Measurements from ENCODE around the gene HYI. TPM values are rescaled to one million over a fixed set of nuclear protein-coding genes. Genes with fewer than 3 reads are reported as not detected.
"Not testable (repeated sequence)": the region's sequence is repeated elsewhere in the genome, so short reads cannot be mapped to it uniquely, and the experiment has no call there.

The HYI gene
- total RNA-seq, 1 donor from 2014 or later = 85.5 TPM

DNA sequence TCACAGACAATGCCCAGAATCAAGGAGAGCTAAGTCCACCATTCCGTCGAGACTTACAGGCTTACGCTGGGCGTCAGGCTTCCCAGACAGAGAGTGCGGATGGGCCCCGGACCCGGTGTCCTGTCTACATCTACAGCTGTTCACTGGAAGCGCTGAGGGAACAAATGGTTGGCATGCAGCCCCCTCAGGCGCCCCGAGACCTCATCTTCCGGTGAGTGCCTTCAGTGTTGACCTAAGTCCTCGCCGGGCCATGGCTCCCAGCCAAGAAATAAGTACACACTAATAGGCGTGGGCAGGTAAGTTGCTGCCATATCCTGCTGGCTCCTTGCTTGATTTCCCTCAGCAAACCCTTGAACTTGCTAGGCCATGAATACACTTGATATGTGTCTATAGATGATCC is 26.2 kb downstream of the HYI start:
- DNase-seq (ENCODE audit: low spot score) = no peak

DNA sequence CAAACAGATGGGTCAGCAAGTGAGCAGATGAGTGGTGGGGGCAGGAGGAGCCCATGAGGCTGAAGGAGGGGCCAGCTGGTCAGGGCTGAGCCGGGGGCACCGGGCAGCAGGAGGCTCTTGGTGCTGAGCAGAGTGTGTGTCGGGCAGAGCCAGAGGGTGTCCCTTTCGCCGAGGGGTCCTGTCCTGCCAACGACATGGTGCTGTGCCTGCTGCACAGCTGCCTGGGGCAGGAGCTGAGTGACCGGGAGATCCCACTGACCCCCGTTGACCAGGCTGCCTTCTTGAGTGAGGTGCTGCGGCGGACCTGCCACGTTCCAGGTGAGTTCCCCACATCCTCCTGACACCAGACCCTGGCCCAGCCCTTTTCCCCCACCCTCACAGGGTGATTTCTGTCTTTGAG is 27.5 kb downstream of the HYI start:
- no peak for DNase-seq (ENCODE audit: low spot score)

DNA sequence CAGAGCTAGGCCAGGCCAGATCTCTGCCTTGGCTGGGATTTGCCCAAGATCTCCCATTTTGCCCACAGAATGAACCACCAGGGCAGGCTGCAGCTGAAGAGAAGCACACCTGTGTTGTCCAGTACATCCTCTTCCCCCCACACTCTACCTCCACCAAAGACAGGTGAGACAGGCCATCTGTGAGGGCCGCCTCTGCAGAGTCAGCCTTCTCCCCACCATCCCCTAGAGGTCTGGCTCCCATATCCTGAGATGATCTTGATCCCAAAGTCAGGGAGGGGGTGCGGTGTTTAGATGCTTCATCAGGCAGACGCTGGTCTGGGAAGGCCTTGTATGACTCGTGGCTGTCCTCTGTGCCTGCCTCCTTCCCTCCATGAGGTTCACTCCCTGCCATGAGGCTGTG is 28.7 kb downstream of the HYI start:
- no peak for DNase-seq (ENCODE audit: low spot score)

DNA sequence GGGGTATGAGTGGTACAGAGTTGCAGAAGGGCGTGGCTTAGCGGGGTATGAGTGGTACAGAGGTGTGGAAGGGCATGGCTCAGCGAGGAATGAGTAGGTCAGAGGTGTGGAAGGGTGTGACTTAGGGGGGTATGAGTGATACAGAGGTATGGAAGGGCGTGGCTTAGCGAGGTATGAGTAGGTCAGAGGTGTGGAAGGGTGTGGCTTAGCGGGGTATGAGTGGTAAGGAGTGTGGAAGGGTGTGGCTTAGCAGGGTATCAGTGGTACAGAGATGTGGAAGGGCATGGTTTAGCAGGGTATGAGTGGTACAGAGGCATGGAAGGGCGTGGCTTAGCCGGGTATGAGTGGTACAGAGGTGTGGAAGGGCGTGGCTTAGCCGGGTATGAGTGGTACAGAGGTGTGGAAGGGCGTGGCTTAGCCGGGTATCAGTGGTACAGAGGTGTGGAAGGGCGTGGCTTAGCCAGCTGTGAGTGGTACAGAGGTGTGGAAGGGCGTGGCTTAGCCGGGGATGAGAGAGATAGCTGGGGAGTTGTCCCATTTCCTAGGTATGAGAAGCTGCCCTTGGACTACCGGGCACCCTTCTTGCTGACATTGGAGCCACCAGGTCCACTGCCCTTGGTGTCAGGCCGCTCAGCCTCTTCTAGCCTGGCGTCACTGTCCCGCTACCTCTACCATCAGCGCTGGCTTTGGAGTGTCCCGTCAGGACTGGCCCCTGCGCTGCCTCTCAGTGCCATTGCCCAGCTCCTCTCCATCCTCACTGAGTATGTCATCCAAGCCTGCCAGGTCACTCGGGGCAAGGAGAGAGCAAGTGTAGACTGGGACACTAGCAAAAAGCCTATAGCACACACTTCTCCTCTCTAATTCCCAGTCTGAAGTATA is 29.8 kb downstream of the HYI start:
- DNase-seq (ENCODE audit: low spot score) = no peak

DNA sequence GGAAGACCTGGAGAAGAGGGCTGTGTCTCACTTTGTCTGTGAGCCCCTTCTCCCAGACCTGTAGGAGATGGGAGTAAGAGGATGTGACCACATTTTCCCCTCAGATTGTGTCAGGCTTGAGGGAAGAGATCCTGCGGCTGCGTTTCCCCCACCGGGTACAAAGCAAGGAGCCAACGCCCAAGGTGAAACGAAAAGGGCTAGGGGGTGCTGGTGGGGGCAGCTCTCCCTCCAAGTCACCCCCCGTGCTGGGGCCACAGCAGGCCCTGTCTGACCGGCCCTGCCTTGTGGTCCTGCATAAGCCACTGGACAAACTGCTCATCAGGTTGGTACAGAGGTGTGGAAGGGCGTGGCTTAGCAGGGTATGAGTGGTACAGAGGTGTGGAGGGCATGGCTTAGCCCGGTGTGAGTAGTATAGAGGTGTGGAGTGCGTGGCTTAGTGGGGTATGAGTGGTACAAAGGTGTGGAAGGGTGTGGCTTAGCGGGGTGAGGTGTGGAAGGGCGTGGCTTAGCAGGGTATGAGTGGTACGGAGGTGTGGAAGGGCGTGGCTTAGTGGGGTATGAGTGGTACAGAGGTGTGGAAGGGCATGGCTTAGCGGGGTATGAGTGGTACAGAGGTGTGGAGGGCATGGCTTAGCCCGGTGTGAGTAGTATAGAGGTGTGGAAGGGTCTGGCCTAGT is 30.6 kb downstream of the HYI start:
- DNase-seq (ENCODE audit: low spot score) = no peak

DNA sequence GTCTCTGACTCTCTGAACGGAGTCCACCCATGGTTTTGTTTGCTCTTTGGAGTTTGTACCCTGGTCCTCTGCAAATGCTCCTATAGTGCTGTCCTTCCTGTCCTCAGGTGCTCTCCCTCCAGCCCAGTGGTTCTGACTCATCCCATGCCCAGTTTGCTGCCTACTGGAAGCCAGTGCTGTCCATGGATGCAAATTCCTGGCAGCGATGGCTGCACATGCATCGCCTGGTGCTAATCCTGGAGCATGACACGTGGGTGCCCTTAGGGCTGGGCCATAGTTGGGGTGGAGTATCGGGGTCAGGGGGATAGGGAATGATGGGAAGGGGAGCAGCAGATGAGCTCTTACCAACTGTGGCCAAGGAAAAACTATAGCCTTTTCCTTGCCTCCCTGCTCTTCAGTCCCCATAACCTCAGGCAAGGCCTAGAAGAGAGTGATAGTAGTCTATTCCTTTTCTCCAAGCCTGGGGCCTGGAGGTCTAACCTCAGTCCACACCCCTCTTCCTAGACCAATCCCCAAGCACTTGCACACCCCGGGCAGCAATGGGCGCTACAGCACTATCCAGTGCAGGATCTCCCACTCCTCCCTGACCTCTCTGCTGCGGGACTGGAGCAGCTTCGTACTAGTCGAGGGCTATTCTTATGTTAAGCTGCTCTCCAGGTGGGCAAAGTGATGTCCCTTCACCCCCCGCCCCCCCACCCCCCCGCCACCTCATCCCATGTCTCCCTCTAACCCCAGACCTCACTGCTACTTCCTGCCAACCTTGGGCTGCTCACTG is 31.6 kb downstream of the HYI start:
- no peak for DNase-seq (ENCODE audit: low spot score)

DNA sequence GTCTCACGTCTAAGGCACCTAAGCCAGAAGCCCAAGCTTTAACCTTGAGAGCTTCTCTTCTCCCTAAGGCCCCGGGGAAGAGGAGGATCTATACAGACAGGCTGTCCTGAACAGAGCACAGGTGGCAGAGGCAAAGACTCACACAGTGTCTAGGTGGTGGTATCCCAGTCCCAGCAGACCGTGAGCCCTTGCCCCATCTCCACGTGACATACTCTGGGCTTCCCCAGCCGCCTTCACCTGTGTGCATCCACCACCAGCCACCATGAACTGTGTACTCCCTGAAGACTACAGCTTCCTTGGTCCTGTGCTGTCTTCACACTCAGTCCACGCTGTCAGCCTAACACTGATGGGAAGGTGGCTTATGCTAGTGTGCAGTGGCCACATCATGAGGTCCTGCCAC is 32.3 kb downstream of the HYI start:
- DNase-seq (ENCODE audit: low spot score) = no peak

DNA sequence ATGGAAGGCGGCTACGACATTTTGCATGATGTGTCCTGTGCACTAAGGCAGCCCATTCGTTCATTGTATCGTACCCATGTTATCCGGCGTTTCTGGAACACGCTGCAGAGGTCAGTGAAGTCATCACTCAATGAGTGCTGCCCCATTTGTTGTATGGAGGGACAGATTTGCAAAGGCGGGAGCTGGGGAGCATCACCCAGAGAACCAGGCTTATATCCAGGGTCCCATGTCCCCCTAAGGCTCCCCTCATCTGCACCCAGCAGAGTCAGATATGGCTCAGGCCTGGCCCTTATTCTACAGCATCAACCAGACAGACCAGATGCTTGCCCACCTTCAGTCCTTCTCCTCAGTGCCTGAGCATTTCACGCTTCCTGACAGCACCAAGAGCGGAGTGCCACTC is 32.9 kb downstream of the HYI start:
- no peak for DNase-seq (ENCODE audit: low spot score)

DNA sequence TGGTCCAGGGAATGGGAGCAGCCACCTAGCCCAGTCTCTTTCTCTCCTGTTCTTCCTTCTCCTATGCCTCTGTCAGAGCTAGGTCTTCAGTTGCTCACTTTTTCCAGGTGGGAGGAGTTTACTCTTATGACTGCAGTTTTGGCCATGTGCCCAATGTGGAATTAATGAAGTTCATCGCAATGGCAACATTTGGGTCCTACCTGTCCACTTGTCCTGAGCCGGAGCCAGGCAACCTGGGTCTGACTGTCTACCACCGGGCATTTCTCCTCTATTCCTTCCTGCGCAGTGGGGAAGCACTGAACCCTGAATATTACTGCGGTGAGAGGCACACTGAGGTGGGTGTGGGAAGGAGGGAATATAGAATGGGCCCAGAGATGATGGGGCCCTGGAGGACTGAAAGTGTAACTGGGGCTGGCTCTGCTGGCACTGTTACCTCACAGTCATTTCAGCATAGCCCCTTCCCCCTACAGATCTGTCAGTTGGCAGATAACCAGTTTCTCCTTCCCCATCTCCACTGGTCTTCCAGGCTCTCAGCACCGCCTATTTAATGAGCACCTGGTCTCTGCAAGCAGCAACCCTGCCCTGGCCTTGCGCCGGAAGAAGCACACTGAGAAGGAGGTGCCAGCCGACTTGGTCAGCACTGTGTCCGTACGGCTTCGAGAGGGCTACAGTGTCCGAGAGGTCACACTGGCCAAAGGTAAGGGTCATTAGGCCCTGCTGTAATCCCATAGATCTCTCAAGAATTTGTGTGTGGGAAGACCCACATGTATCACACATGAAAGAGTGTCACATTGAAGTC is 33.9 kb downstream of the HYI start:
- DNase-seq (ENCODE audit: low spot score) = no peak

DNA sequence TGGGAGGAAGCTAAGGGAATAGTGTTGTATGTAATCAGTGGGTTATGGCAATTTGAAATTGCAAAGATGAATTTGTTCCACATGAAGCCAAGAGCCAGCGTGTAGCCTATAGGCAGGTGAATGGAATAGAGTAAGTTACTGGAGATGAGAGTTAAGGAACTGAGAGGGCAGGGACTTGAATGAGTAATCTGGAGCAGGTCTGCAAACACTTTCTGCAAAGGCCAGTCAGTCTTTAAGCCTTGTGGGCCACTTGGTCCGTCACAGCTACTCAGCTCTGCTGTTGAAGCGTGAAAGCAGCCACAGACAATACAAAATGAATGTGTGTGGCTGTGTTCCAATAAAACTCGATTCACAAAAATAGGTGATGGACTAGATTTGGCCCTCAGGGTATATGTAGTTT is 34.9 kb downstream of the HYI start:
- no peak for DNase-seq (ENCODE audit: low spot score)

DNA sequence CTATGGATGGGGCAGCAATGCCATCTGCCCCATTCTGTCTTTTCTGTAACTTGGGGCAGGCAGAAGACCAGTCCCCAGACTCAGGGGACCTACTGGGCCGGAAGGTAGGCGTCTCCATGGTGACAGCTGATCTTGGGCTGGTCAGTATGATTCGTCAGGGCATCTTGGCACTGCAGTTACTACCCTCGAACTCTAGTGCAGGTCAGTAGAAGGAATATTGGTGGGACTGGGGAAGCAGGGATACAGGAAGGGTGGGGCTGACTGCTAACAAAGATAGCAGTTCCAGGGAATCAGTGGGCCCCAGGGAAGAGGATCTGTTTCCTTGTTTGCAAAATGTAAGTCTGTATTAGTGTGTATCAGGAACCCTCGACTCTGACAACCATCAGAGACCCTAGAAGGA is 37.8 kb downstream of the HYI start:
- no peak for DNase-seq (ENCODE audit: low spot score)

DNA sequence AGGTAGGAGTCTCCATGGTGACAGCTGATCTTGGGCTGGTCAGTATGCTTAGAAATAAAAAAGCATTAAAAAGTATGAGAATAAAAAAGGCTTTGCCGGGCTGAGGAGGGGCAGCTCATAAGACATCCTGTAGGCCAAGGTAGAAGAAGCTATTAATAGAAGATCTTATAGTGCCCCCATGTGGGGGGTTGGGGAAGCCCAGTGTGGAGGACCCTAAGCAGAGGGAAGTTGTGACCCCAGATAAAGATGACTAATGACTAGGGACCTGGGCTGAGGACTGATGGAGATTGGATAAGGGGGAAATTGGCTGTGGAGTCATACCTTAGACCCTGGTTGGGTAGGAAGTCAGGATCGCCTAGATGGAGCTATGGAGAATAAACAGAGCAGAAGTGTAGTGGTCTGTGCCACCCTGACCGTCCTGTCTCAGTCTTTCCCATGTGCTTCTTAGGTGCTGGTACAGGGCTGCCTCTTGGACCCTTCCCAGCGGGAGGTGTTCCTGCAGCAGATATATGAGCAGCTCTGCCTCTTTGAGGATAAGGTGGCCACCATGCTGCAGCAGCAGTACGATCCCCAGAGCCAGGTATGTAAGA is 39.0 kb downstream of the HYI start:
- peak; percentile 53 for DNase-seq (ENCODE audit: low spot score)

DNA sequence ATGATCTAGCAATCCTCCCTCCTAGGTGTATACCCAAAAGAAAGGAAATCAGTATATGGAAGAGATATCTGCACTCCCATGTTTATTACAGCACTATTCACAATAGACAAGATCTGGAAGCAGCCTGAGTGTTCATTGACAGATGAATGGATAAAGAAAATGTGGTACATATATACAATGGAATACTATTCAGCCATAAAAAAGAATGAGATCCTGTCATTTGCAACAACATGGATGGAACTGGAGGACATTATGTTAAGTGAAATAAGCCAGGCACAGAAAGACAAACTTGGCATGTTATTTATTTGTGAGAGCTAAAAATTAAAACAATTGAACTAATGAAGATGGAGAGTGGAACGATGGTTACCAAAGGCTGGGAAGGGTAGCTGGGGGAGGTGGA is 40.3 kb downstream of the HYI start:
- DNase-seq (ENCODE audit: low spot score) = not testable (repeated sequence)

DNA sequence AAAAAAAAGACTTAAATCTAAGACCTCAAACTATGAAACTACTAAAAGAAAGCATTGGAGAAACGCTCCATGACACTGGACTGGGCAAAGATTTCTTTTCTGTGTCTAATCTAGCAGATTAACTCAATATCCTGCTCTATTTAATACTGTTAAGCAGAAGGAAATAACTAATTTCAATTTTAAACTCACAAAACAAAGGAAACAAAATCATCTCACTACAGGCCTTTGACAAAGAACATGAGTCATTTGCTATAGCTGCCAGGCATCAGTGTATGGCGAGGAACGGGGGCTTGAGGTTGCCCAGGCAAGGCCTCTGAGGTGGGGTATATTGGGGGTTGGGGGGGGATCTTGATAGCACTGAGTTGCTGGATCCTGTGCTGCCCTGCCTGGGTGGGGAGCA is 43.2 kb downstream of the HYI start:
- no peak for DNase-seq (ENCODE audit: low spot score)

DNA sequence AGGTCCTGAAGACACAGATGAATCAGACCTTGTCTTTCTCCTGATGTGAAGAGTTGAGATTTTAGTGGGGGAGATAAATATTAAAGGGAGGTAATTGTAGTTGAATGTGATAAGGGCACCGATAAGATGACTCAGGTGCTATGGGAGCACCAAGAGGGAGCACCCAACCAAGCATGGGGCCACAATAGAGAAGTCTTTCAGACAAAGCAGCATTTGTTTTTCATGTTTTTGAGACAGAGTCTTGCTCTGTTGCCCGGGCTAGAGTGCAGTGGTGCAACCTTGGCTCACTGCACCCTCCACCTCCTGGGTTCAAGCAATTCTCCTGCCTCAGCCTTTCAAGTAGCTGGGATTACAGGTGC is 47.9 kb downstream of the HYI start:
- no peak for DNase-seq (ENCODE audit: low spot score)

DNA sequence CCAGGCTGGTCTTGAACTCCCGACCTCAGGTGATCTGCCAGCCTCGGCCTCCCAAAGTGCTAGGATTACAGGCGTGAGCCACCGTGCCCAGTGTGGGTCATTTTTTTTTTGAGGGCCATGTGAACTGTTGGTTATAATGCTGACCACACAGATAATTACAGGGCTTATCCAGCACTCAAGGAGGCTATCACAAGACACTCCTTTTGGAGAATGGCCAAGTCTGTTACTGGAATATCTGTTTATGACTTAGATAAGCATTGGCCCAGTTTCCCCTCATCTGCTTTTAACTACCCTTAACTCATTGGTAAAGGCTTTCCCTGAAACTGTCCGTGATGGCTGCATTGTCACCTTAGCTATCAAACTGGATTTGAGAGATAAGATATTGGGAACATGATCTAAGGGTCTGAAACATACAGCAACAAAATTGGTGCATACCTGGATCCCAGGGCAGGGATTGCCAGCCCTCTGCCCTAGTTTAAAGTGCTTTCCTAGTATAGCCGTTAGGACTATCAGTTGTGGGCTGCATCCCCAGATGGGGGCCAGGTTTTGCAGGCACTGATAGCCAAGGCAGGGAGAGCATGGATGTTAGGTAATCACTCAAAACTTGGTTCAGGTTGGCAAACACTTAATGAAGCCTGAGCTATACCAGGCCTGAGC is 48.4 kb downstream of the HYI start:
- no peak for DNase-seq (ENCODE audit: low spot score)

DNA sequence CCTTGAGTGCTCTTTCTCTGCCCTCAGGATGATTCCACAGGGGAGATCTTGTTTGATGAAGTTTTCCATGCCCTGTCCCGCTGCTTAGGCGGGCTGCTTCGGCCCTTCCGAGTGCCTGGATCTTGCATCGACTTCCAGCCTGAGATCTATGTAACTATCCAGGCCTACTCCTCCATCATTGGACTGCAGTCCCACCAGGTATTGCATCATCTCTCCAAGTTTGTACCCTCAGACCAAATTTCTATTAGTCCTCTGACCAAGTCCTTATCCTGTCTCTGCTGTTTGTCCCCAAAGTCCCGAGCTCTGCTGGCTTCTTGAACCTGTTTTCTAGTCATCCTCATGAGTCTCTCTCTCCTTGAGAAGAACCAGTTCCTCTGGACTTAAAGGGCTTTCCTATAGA is 49.4 kb downstream of the HYI start:
- no peak for DNase-seq (ENCODE audit: low spot score)

DNA sequence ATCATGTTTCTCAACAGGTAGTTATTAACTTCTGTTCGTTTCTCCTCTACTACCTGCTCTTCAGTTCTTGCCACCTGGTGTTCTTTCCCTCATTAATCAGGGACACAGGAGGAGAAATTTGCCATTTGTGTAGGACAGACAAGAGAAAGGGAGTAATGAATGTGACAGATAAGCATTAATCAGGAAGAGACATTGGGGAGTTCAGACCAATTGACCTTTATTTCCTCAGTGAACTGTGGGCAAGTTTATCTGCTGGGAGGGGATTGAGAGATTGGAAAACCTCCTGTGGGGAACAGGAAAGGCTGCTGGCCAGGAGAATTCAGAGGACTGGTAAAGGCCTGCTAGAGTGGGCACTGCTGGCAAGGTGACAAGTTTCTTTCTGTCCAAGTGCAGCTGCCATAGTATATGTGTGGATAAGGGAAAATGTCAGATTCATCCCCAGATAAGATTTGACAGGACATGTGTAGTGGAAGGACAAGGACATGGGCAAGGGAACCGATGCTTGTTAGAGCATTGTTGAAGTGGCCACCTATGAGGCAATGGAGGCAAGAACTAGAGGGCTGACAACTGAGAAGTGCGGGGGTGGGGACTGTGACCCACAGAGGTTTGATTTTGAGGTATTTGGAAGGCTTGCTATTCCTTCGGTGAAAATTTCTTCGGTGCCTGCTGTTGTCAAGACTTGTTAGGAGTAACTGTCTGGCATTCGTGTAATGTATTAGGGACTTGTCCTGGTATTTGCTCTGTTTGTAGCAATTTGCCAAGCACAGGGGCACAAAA is 51.5 kb downstream of the HYI start:
- no peak for DNase-seq (ENCODE audit: low spot score)
